IPS DF 4.7 (cell line): ENCODE data around the gene MYO1E.
"Not testable (repeated sequence)": the region's sequence is repeated elsewhere in the genome, so short reads cannot be mapped to it uniquely, and the experiment has no call there.

Experiments
- DNase-seq: peaks from one replicate; pipeline ENCODE4 v3.0.0-alpha.2; 2013; ENCODE audit warnings: low spot score; ENCODE audit errors: extremely low read depth

The MYO1E gene

DNA sequence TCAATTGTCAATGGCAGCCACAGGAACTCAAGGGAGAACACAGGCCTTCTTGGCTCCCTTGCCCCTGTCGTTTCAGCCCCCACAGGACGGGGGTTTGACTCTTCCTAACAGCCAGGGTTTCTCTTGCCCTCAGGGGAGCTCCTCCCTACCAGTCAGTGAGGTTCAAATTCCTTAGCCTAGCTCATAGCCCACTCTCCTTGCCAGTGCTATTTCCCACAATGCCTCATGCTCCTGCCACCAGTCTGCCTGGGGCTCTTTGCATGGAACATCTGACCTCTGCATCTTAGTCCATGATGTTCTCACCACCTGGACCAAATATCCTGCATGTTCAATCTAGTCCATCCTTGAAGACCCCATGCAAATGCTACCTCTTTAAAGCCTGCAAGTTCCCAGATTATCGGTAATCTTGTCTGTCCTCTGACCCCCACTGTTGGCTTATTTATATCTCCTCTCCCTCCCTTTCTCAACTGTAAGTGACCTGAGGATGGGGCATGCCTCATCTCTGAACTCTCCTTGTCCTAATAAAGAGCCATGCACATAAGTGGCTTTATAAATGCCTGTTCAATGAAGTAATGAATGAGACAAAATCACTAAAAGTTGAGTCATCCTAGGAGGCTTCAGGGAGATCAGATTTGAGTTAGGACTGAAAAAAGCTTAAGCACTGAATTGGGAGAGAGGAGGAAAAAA, 78.0 kb downstream of the MYO1E start:
- no peak for DNase-seq

DNA sequence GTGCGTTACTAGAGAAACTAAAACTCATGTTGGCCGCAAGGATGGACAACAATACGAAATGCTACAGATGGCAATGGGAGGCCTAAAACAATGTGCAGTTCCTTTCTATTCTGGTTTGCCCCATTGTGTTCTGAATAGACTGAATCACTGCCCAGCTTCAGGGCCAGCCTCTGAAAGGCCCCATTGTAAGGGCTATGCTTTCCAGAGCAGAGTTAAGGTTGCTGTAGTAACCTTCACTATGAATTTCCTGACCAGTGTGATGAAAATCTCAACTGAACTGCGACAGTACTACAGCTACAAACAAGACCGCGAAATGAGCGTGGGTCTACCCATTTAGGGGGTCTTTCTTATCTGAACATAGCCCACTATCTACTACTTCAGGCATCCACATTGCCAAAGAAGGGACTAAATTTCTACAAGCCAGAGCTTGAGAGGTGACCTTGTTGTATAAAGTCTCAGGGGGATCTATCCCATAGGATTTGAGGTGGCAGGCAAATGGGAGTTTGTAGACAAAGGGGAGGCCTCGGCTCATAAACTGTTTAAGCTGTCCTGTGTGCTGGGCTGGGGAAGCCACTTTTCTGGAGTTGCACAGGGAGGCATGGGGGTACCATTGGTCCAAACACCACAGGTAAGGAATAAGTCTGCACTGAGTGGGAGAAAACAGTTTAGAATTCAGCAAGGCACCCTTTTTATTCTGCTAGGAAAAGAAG, 80.1 kb downstream of the MYO1E start:
- no peak for DNase-seq

DNA sequence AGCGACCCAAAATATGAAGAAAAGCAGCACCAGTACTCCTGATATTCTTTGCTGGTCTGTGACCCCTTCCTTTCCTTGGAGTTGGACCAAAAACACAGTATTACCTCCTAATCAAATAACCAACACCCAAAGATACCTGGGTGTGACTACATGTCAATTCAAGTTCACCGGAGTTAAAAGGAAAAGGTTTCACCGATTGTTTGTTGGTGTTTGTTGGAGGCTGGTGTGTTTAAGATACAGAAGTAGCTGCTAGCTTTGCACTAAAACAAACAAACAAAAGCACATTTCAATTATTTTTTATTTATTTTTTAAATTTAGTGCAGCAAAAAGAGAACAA, 81.5 kb downstream of the MYO1E start:
- DNase-seq, result no peak

DNA sequence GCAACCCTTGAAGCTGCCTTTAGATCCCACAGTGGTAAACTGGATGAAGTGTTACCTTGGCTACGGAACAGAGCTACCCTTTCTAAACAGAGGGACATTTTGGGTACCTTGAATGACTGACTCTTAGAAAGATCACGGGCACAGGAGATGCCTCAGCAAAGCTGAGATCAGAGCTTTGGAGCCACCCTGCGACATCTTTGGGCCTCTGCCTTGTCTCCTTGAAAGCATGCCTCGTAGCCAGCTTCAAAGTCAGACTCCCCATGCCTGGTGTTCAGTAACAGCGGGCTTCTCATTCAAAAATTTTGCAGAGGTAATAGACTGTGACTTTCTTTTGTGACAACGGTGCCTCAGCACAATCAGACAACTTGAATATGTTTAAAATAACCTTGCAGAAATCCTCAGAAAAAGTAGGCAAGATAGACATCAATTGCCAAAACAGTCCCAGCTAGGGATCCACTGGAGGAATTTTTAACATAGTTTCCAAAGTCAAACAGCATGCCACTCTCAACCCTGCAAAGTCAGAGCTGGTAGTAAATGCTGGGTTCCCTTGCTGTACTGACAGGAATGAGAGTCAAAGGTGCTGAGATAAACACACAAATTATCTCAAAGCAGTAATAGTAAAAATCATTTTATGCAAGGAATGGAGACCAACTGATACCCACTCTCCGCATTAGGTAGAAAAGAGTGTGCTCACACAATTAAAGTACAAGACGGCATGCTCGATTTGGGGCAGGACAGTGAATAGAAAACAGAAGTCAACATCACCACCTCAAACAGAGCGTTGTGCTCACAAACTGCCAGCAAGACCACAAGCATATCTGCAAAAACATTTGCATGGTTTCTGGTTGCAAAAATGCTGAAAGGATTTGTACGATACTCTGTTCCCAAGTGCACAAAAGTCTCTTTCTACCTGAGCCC, 82.1 kb downstream of the MYO1E start:
- DNase-seq, result no peak

DNA sequence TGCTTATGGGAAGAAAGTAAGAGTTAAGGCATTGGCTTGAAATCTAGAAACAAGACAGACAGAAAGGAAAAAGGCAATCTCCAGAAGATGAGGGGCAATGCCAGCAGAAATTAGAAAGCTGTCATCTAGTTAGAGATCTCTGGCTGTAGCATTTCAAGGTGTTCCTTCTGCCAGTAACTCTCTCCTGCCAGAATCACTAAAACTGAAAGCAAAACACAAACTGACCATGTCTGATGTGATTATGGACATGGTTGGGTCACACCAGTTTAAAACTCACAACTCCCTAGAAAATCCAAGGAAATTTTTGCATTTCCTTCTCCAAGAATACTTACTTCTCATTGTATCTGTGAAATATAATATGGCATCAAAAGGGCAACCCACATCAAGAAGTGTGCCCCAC, 83.1 kb downstream of the MYO1E start:
- no peak for DNase-seq

DNA sequence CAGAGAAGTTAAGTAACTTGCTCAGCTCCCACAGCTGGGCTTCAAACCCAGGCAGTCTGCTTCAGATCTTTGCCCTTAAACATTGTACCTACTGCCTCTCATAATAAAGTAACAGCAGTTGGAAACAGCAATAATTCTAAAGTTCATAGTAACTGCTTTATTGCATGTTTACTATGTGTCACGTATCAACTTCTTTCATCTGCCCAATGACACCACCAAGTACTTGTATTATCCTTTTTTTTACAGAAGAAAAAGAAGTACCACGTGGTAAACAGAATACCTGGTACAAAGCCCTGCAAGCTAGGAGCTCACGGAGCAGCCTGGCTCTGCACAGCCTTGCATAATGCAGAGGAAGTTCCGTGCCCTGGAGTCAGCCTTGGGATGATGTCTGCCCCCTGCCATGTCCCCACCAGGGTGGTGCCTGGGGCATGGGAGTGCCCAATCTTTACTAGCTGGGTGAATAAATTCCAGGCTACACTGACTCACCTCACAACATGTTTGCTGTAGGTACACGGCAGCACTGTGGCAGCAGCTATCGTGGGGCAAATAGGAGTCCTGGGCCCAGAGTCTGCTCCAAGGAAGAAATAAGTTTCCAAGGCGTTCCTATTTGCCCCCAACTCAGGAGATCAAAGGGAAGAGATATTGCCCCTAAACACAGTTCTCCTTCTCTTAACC, 88.8 kb downstream of the MYO1E start:
- no peak for DNase-seq

DNA sequence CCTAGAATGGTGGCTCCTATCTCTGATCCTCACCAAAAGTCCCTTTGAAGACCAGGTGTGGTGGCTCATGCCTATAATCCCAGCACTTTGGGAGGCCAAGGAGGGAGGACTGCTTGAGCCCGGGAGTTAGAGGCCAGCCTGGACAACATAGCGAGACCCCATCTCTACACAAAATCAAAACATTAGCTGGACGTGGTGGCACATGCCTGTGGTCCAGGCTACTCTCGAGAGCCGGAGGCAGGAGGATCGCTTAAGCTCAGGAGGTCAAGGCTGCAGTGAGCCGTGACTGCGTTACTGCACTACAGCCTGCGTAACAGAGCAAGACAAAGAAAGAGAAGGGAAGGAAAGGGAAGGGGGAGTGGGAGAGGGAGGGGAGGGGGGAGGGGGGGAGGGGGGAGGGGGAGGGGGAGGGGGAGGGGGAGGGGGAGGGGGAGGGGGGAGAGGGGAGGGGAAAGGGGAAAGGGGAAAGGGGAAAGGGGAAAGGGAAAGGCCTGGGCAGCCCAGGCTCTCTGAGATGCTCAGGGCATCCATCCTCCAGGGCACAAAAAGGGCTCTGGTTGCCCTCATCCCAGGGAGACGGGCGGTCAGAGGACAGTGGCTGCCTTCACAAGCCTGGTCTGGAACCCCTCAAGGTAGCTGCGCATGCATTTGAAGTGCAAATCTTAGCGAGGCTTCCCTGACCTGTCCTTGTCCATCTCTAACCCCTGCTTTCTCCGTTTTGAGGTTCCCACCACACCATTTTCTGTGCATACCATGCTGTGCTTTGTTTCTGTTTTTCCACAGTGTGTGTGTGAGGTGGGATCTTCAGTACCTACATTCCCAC, 89.9 kb downstream of the MYO1E start:
- DNase-seq, result no peak

DNA sequence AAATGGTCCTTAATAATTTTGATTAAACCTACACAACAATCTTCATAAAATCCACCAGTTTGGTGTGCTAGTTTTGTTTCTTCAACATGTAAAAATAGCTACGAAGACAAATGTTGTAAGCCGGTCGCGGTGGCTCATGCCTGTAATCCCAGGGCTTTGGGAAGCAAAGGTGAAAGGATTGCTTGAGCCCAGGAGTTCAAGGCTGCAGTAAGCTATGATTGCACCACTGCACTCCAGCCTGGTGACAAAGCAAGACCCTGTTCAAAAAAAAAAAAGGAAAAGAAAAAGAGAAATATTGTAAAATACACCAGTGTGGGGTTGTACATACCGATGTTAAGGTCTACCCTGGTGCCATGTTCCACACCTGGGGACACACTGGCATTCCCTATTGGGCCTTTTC, 91.0 kb downstream of the MYO1E start:
- DNase-seq, result no peak

DNA sequence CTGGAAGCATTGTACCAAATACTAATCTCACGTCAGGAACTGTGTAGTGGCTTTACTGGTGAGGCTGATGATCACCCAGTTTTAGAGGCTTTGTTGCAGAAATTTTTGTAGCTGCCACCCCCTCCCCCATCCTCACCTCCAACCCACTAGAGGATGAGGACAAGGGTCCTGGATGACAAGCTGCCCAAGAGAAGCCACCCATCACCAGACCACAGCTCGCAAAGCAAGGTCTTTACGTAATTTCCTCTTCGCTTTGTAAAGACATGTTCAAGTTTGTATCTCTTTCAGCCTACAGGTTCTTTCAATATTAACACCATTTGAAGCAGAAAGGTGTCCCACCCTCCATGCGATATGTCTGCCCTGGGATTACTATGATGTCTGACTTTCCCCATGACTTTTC, 91.8 kb downstream of the MYO1E start:
- DNase-seq, result no peak

DNA sequence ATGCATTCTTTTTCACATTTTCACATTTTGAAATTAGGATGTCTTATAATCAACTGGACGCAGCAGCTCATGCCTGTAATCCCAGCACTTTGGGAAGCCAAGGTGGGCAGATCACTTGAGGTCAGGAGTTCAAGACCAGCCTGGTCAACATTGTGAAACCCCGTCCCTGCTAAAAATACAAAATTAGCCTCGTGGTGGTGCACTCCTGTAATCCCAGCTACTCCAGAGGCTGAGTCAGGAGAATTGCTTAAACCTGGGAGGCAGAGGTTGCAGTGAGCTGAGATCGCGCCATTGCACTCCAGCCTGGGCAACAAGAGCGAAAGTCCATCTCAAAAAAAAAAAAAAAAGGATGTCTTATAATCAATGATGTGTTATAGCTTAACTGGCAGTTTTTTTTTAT, 92.4 kb downstream of the MYO1E start:
- not testable (repeated sequence) for DNase-seq

DNA sequence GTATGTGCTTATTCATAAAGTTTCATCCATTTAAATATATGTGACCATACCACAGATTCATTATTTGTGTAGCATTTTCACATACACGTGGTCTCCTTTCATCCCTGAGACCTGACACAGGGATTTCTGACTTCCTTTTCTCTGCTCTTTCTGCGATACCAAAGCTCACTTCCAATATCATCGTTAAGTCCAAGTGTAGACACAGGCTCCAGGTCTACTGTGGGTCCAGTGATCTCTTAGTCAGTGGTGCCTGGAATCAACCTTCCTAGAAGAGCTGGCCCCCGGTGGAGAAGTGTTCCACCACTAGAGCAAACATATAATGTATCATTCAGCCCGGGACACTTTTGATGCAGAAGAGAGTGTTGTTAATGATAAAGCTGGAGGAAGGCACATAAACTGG, 93.6 kb downstream of the MYO1E start:
- DNase-seq, result no peak

DNA sequence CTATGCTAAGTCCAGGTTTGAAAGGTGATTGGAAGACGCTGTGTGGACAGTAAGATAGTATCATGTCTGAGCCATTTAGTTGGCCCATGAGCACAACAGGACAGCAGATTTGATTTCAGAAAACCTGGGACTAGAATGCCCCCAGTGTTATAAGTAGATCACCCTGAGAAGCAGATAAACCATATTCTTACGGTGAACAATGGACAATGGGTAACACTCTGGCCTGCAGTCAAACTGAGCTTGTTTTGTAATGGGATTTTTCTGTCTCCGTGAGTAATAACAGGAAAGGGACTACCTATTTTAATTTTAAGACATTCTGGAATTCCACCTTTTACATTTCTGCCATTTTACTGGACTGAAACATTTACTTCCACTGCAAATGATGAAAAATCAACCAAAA, 94.6 kb downstream of the MYO1E start:
- DNase-seq, result no peak

DNA sequence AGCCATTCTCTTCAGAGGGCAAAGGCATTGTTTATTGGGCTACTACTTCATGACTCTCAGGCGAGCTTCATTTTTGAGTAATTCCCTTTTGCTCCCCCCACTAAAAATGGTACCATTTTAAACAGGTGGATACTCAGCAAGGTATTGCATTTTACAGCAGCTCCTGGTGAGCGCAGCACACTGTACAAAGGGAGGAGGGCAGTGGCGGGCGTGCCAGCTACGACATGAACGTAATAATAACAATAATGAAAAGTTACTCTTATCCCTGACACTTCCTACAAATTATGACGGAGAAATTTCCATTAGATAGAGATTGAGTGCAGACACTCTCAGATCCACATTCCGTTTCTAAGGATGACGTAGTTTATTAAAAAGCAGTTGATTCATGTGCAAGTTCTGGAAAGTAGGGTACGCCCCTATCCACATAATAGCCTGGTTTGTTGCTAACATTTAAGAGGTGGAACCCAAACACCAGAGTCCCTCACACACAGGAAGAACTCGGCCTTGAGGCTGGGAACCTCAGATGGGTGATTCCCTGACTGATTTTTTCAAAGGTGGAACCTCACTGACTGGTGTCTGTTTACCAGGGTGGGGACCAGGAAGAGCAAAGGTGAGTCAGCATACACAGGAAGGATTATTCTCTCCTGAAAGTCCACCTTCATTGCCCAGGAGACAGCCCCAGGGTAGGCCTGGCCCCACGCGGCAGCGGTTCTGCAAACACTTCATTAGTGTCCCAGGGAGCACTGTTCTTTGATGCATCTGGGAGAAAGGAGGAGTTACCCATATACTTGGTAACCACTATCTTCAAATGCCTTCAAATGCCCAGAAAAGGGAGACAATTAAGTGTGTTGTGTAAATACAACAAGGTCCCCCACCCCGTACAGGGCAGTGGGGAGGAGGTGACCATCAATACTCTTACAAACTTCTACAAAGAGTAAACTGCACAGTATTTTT, 96.2 kb downstream of the MYO1E start:
- DNase-seq, result no peak

DNA sequence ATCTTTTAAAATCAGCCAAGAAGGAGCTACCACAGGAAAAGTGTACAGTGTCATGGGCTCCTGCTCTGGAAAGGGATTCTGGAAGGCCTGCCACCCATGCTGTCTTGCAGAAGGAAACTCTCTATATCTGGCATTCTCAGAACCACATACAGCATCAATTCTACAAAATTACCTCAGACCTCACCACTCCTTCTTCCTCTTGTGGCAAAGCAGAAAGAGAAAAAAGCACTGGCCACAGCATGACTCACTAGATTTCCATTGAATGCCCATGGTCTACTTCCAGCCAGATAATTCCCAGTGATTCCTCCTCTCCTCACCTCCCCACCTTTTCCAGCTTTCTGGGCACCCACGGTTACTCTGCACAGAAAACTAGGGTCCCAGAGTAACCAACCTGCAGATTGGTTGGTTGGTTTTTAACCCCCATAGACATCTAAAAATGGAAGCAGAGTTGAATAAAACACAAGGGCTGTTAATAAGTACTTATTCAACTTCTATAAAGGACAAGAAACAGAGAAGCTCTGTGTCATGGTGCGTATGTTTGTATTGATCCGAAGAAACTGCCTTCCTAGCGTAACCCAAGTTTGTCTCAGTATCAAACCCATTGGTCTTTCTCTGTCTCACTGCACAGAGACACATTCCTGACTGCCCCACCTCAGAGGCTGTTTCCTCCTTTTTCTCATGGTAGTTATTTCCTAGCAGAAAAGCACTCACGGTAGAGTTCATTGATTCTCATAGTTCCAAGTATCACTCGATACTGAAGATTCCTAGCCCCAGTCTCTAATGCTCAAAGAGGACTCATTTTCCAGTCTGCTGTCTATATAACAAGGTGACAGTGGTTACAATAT, 98.3 kb downstream of the MYO1E start:
- DNase-seq, result no peak

DNA sequence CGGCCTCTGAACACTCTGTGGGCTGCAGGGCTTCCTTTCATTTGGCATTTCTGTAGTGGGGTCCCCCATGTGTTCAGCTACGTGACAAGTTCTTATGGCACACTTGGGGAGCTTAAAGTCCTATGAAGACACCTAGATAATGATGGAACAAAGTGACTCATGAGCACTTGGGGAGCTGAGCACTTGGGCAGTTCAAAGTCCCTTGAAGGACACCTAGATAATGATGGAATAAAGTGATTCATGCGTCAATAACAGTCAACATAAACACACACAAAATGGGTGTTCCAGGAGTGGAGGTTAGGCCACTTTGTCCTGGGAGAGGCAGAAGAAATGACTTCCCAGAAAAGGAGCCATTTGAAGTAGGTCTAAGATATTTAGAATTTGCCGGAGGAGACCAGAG, 99.4 kb downstream of the MYO1E start:
- DNase-seq, result no peak

DNA sequence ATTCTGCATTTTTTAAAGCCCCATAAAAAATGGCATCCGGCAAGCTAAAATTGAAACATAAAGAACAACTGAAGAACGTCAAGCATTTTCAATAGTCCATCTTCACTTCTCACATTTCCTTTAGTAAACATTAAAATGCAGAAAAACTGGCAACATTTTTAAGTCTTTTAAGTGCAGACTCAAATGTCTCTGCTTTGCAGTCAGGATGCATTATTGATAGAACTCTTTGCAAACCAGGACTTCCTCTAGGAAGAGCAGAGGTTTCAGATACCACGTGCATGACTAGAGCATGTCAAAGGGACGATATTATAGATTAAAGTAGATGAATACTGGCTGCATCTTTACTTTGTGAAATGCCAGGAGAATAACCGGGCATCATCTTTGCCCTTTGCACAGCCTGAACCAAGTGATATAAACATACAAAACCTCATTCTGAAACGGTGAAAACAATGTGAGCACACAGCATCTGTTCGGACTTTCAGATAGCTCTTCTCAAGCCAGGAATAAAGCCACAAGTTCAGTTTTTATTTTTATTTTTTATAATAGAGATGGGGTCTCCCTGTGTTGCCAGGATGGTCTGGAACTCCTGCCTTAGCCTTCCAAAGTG, 101.0 kb downstream of the MYO1E start:
- no peak for DNase-seq

DNA sequence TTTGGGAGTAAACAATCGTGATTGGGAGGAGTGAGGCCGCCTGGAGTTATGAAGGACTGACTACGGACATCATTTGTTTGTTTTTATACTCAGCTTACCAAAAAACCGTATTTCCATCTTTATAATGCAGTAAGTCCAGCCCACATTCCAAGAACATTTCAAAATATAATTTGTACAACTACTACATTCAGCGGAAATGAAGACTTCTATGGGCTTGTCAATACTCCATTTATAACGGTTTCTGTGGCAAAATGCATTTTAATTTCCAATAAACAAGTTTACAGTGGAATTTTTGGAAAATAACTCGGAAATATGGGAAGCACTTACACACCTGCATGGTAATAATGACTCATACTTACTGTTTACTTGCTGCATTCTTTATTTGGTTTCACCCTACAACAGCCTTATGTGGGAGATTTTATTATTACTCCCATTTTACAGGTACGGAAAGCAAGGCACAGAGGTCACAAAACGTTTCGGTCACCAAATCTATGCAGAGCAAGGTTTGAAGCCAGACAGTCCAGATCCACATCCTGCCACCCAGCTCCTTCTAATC, 103.7 kb downstream of the MYO1E start:
- no peak for DNase-seq

DNA sequence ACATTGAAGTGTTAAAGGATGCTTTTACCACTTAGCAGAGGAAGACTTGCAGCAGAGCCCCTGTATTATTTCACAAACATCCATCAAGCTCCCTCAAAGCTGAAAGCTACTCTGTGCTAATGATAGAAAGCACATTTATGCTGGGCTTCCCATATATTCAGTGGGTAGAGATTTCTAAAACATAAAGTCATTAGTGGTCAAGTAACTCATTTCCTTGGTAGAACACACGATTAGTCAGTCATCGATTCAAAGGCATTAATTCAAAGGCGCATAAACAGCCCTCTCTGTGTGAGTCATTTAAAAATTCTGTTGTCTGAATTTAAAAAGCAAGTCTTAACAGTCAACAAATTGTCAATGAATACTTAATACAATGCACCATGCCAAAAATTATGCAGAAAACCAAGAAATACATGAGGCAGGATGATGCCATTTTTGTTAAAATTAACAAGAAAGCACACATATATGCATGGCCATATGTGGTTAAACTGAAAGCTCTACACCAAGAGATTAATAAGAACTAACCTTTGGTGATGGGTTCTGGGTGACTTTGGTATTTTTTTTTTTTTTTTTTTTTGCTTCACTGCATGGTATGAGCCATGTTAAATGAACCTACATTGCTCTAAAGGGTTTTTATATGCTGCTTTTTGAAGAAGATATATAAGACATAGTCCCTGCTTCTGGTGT, 104.4 kb downstream of the MYO1E start:
- no peak for DNase-seq
